ENCODE results near the gene TEFM.
A peak's percentile ranks its signal among the peaks of the same experiment; 100 is the strongest.
"Not testable (repeated sequence)": the region's sequence is repeated elsewhere in the genome, so short reads cannot be mapped to it uniquely, and the experiment has no call there.

TEFM gene

GRCh38 chr17:30913955-30914354 is 7.9 kb upstream of the TEFM start:
- peaks cover 0 to 2% of the 10 kb centered on the region in 2 donors for H3K4me1 Mint-ChIP-seq (ENCODE audit: low read depth in 2 of 2)
- no peak overlapping the region for H3K4me3 Mint-ChIP-seq
- no peaks in the 10 kb centered on the region for H3K9me3 Mint-ChIP-seq
- ATAC-seq (replicated peaks) (no peak), DNase-seq (no peak)
- no peak overlapping the region for H3K27ac Mint-ChIP-seq
- peaks cover 0 to 8% of the 10 kb centered on the region in 2 donors for H3K27me3 Mint-ChIP-seq
- no peaks in the 10 kb centered on the region for H3K36me3 Mint-ChIP-seq (ENCODE audit: insufficient read depth)

GRCh38 chr17:30910151-30910550 is 4.1 kb upstream of the TEFM start:
- not testable (repeated sequence) for H3K9me3 Mint-ChIP-seq; DNase-seq; H3K27ac Mint-ChIP-seq; H3K4me3 Mint-ChIP-seq; ATAC-seq (replicated peaks); H3K36me3 Mint-ChIP-seq (ENCODE audit: insufficient read depth); H3K27me3 Mint-ChIP-seq
- H3K4me1 Mint-ChIP-seq (ENCODE audit: low read depth in 2 of 2) = peaks cover 9 to 23% of the 10 kb centered on the region in 2 donors

GRCh38 chr17:30908717-30909420 is 2.8 kb upstream of the TEFM start:
- H3K9me3 Mint-ChIP-seq = no peaks in the 10 kb centered on the region
- peaks cover 9 to 26% of the 10 kb centered on the region in 2 donors for H3K4me1 Mint-ChIP-seq (ENCODE audit: low read depth in 2 of 2)
- H3K27me3 Mint-ChIP-seq = no peaks in the 10 kb centered on the region
- no peak overlapping the region for H3K4me3 Mint-ChIP-seq
- no peak for ATAC-seq (replicated peaks)
- DNase-seq = no peak
- no peak overlapping the region for H3K27ac Mint-ChIP-seq
- H3K36me3 Mint-ChIP-seq (ENCODE audit: insufficient read depth) = peaks cover 7% of the 10 kb centered on the region

- H3K4me1 Mint-ChIP-seq (ENCODE audit: low read depth in 2 of 2) = peaks cover 17 to 39% of the 10 kb centered on the region in 2 donors
- H3K36me3 Mint-ChIP-seq (ENCODE audit: insufficient read depth) = peaks cover 14% of the 10 kb centered on the region
- DNase-seq (no peak), ATAC-seq (replicated peaks) (peak; percentile 30)
- H3K27me3 Mint-ChIP-seq = no peaks in the 10 kb centered on the region
- H3K27ac Mint-ChIP-seq = peak overlapping the region; percentile 96 to 97
- H3K9me3 Mint-ChIP-seq = no peaks in the 10 kb centered on the region
- H3K4me3 Mint-ChIP-seq = peak overlapping the region; percentile 90 to 91
These were observed 317 bp downstream of the TEFM start for GRCh38 chr17:30905742-30906100.

- DNase-seq (no peak), ATAC-seq (replicated peaks) (no peak)
- H3K9me3 Mint-ChIP-seq = no peaks in the 10 kb centered on the region
- H3K27ac Mint-ChIP-seq = peak overlapping the region in 1 of 2 donors; percentile 44
- H3K27me3 Mint-ChIP-seq = no peaks in the 10 kb centered on the region
- peaks cover 5% of the 10 kb centered on the region in 2 donors for H3K4me1 Mint-ChIP-seq (ENCODE audit: low read depth in 2 of 2)
- peaks cover 41% of the 10 kb centered on the region for H3K36me3 Mint-ChIP-seq (ENCODE audit: insufficient read depth)
- no peak overlapping the region for H3K4me3 Mint-ChIP-seq
These were observed 8.7 kb downstream of the TEFM start for GRCh38 chr17:30897311-30897710.

DNA sequence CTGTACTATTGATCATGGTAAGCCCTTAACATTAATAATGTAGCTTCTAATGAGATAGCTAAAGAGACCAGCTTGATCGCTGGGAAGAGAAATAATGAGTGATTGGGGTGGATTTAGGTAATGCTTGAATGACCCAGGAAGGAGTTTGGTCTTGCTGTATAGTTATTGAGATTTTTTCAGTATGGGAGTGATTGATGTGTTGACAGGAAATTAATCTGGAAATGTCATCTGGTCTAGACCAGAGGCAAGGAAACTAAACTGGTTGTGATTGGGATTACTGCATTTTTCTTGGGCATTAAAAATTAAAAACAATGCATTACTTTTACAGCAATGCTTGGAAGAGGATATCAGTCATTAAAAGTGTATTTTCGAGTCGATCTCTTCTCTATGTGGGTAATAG is 11.8 kb downstream of the TEFM start:
- DNase-seq (no peak), ATAC-seq (replicated peaks) (no peak)
- Mint-ChIP-seq H3K27me3 (no peaks in the 10 kb centered on the region), H3K27ac (peak overlapping the region in 1 of 2 donors; percentile 54), H3K9me3 (no peaks in the 10 kb centered on the region), H3K36me3 (ENCODE audit: insufficient read depth) (peaks cover 35% of the 10 kb centered on the region), H3K4me1 (ENCODE audit: low read depth in 2 of 2) (no peaks in the 10 kb centered on the region), H3K4me3 (no peak overlapping the region)

GRCh38 chr17:30886187-30886586 is 19.9 kb downstream of the TEFM start:
- Mint-ChIP-seq H3K36me3 (ENCODE audit: insufficient read depth) (peaks cover 26% of the 10 kb centered on the region), H3K4me1 (ENCODE audit: low read depth in 2 of 2) (no peaks in the 10 kb centered on the region), H3K4me3 (no peak overlapping the region), H3K9me3 (no peaks in the 10 kb centered on the region), H3K27ac (no peak overlapping the region), H3K27me3 (no peaks in the 10 kb centered on the region)
- ATAC-seq (replicated peaks) = no peak
- no peak for DNase-seq

DNA sequence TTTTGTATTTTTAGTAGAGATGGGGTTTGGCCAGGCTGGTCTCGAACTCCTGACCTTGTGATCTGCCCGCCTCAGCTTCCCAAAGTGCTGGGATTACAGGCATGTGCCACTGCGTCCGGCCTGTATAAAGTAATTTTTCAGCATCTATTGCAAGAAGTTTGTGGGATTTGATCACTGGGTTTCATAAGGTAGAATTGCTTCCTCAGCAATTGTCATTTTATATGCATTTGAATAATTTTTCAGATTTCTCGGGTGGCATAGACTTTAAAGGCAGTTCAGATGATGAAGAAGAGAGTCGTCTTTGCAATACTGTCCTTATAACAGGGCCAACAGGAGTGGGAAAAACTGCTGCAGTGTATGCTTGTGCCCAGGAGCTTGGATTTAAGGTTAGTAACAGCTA is 37.0 kb downstream of the TEFM start:
- Mint-ChIP-seq H3K27me3 (no peaks in the 10 kb centered on the region), H3K36me3 (ENCODE audit: insufficient read depth) (peaks cover 7% of the 10 kb centered on the region), H3K4me3 (no peak overlapping the region), H3K9me3 (no peaks in the 10 kb centered on the region), H3K27ac (peak overlapping the region in 1 of 2 donors; percentile 38), H3K4me1 (ENCODE audit: low read depth in 2 of 2) (no peaks in the 10 kb centered on the region)
- no peak for ATAC-seq (replicated peaks)
- DNase-seq = no peak

- no peaks in the 10 kb centered on the region for H3K9me3 Mint-ChIP-seq
- peaks cover 15% of the 10 kb centered on the region for H3K36me3 Mint-ChIP-seq (ENCODE audit: insufficient read depth)
- ATAC-seq (replicated peaks) = no peak
- no peak for DNase-seq
- no peak overlapping the region for H3K4me3 Mint-ChIP-seq
- H3K27me3 Mint-ChIP-seq = no peaks in the 10 kb centered on the region
- H3K27ac Mint-ChIP-seq = no peak overlapping the region
- H3K4me1 Mint-ChIP-seq (ENCODE audit: low read depth in 2 of 2) = no peaks in the 10 kb centered on the region
These were observed 41.4 kb downstream of the TEFM start for GRCh38 chr17:30864636-30865035.

- ATAC-seq (replicated peaks) = no peak
- Mint-ChIP-seq H3K9me3 (no peaks in the 10 kb centered on the region), H3K4me3 (no peak overlapping the region), H3K27ac (no peak overlapping the region), H3K36me3 (ENCODE audit: insufficient read depth) (peaks cover 19% of the 10 kb centered on the region), H3K4me1 (ENCODE audit: low read depth in 2 of 2) (no peaks in the 10 kb centered on the region), H3K27me3 (no peaks in the 10 kb centered on the region)
- no peak for DNase-seq
These were observed 47.3 kb downstream of the TEFM start for GRCh38 chr17:30858556-30859250.

DNA sequence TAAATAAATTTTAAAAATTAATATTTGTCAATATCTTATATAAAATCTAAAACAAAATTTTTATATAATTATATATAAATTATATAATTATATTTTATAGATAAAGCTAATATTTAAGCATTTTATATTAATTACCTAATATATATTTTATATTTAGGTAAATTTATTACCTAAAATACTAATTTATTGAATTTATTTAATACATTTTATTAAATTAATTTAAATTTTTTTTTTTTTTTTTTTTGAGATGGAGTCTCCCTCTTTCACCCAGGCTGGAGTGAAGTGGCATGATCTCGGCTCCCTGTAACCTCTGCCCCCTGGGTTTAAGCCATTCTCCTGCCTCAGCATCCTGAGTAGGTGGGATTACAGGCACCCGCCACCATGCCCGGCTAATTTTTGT is 51.9 kb downstream of the TEFM start:
- ATAC-seq (replicated peaks) = no peak
- no peaks in the 10 kb centered on the region for H3K9me3 Mint-ChIP-seq
- peaks cover 7% of the 10 kb centered on the region for H3K36me3 Mint-ChIP-seq (ENCODE audit: insufficient read depth)
- no peak for DNase-seq
- H3K4me1 Mint-ChIP-seq (ENCODE audit: low read depth in 2 of 2) = no peaks in the 10 kb centered on the region
- no peaks in the 10 kb centered on the region for H3K27me3 Mint-ChIP-seq
- H3K27ac Mint-ChIP-seq = no peak overlapping the region
- no peak overlapping the region for H3K4me3 Mint-ChIP-seq
